K562 (cell line): ENCODE results near the gene SYNJ2. TPM values are rescaled to one million over a fixed set of nuclear protein-coding genes. Genes with fewer than 3 reads are reported as not detected.

Experiments
- ATAC-seq: fragments of 200-7000 bp; cut with Tn5 transposase; 3 replicates; pipeline ENCODE4 v1.9.1; 2020; ENCODE audit warnings: moderate library complexity
- BruUV-seq: library from RNA; stranded (reverse); fragments of 400-500 nt; replicated peaks from 2 replicates; lab custom pipeline; 2021; lab: Mats Ljungman, UMichigan
- CTCF ChIA-PET: fragments of 300-600 bp; formaldehyde crosslinking; extraction: SDS; loops from one replicate; lab custom pipeline; 2021; ENCODE audit warnings: low intra/inter-chr PET ratio; lab: Yijun Ruan, JAX
- POLR2A ChIA-PET: fragments of 300-600, 350-650 bp; sonication (Branson Sonifier 250); formaldehyde crosslinking; extraction: SDS; loops from one replicate; lab custom pipeline; 2021; ENCODE audit warnings: antibody characterized with exemption, inconsistent platforms; lab: Yijun Ruan, JAX
- DNase-seq, 4 experiments: peaks; one replicate each; pipeline versions ENCODE4 v3.0.0 to v3.0.0-alpha.2; 2011 to 2018; ENCODE audit warnings: low spot score in 3 of 4, mixed read lengths in 3 of 4; ENCODE audit errors: extremely low read depth in 1 of 4
- FAIRE-seq: peaks from 2 replicates; lab custom pipeline; 2011; peaks lifted over from hg19 to GRCh38; lab: Jason Lieb, UNC
- H2AFZ ChIP-seq: 2 replicates; pipeline ENCODE4 v1.6.0; 2011; ENCODE audit warnings: low read depth, low read length, control low read depth, inconsistent platforms
- H3K27ac ChIP-seq: fragments of 200-600 bp; 3 replicates; pipeline ENCODE4 v1.8.0; 2011; ENCODE audit warnings: low read depth, mild to moderate bottlenecking, control low read depth, inconsistent platforms, low read length, moderate library complexity, mixed read lengths; ENCODE audit errors: extremely low read depth
- H3K27me3 ChIP-seq, 2 experiments: fragments of 300-600 bp in 1 of 2; 2 replicates in 1 of 2; 3 replicates in 1 of 2; pipeline versions ENCODE4 v1.6.0 to v1.8.0; 2011; ENCODE audit warnings: inconsistent platforms in 2 of 2, low read length in 2 of 2, mild to moderate bottlenecking in 1 of 2, mixed read lengths in 1 of 2, moderate library complexity in 1 of 2; ENCODE audit not compliant: control insufficient read depth in 2 of 2, insufficient read depth in 2 of 2
- H3K36me3 ChIP-seq: fragments of 300-600 bp; 3 replicates; pipeline ENCODE4 v1.8.0; 2011; ENCODE audit warnings: mild to moderate bottlenecking, low read length, inconsistent platforms; ENCODE audit not compliant: control insufficient read depth, insufficient read depth
- H3K4me1 ChIP-seq, 2 experiments: fragments of 200-600 bp in 1 of 2; replicated peaks in 1 of 2; 2 replicates in 1 of 2; 3 replicates in 1 of 2; pipeline versions ENCODE4 v1.5.1 to v1.8.0; 2011; ENCODE audit warnings: inconsistent platforms in 2 of 2, low read length in 2 of 2, mild to moderate bottlenecking in 1 of 2, mixed read lengths in 1 of 2, moderate library complexity in 1 of 2; ENCODE audit not compliant: control insufficient read depth in 2 of 2, insufficient read depth in 2 of 2
- H3K4me2 ChIP-seq: 2 replicates; pipeline ENCODE4 v1.6.1; 2011; ENCODE audit warnings: low read length, control low read depth, inconsistent platforms, mixed read lengths; ENCODE audit not compliant: insufficient read depth
- H3K4me3 ChIP-seq: fragments of 200-600 bp; sonication (generic), shearing (Covaris generic); 2 replicates; pipeline ENCODE4 v1.5.1; 2016; ENCODE audit warnings: control low read depth, inconsistent platforms
- H3K79me2 ChIP-seq: fragments of 200-600 bp; 3 replicates; pipeline ENCODE4 v1.8.0; 2011; ENCODE audit warnings: low read length, inconsistent platforms; ENCODE audit not compliant: control insufficient read depth, insufficient read depth
- H3K9ac ChIP-seq, 2 experiments: 2 replicates each; pipeline versions ENCODE4 v1.6.0 to v1.6.1; 2011; ENCODE audit warnings: low read depth in 2 of 2, low read length in 2 of 2, control low read depth in 1 of 2, inconsistent platforms in 1 of 2, mild to moderate bottlenecking in 1 of 2, mixed read lengths in 1 of 2; ENCODE audit not compliant: insufficient read depth in 1 of 2
- H3K9me1 ChIP-seq: one replicate; pipeline ENCODE4 v1.6.0; 2011; ENCODE audit warnings: inconsistent platforms, mild to moderate bottlenecking, low read length, moderate library complexity; ENCODE audit not compliant: control insufficient read depth, insufficient read depth
- H3K9me3 ChIP-seq: replicated peaks from 2 replicates; pipeline ENCODE4 v1.5.1; 2011; ENCODE audit warnings: low read depth, low read length, inconsistent platforms; ENCODE audit not compliant: control insufficient read depth, insufficient read depth
- H4K20me1 ChIP-seq: replicated peaks from 2 replicates; pipeline ENCODE4 v1.6.1; 2011; ENCODE audit warnings: low read length, inconsistent platforms, mixed read lengths; ENCODE audit not compliant: control insufficient read depth, insufficient read depth
- DPF2 ChIP-seq: fragments of 450-650 bp; IDR thresholded peaks from 2 replicates; pipeline ENCODE4 v1.6.1; 2016
- GTF2F1 ChIP-seq: IDR thresholded peaks from 2 replicates; pipeline ENCODE4 v1.6.1; 2011; ENCODE audit warnings: low read depth, low read length, improper control_type of control experiment
- HOXB6 ChIP-seq: fragments of 250-450 bp; sonication (Bioruptor Pico); IDR thresholded peaks from 2 replicates; pipeline ENCODE4 v1.5.1; 2022; ENCODE audit warnings: mild to moderate bottlenecking, borderline replicate concordance
- LCOR ChIP-seq: sonication (generic); formaldehyde crosslinking; IDR thresholded peaks from 2 replicates; pipeline ENCODE4 v1.8.0; 2022; ENCODE audit warnings: mild to moderate bottlenecking, missing genetic modification reagents
- MAFK ChIP-seq: IDR thresholded peaks from 2 replicates; pipeline ENCODE4 v1.6.1; 2011; ENCODE audit warnings: low read length, improper control_type of control experiment
- MNT ChIP-seq, 2 experiments: fragments of 450-650 bp; conservative IDR thresholded peaks; 2 replicates each; pipeline ENCODE4 v1.6.1; 2017; ENCODE audit warnings: mild to moderate bottlenecking in 2 of 2, moderate library complexity in 2 of 2
- MTF1 ChIP-seq: fragments of 250-450 bp; sonication (Bioruptor Pico); IDR thresholded peaks from 2 replicates; pipeline ENCODE4 v1.9.0; 2021; ENCODE audit warnings: moderate library complexity, mild to moderate bottlenecking, inconsistent platforms, borderline replicate concordance
- TAF15 ChIP-seq: fragments of 200-400 bp; formaldehyde crosslinking; IDR thresholded peaks from 2 replicates; pipeline ENCODE4 v1.6.1; 2017; ENCODE audit warnings: mild to moderate bottlenecking, low read depth, low read length, moderate library complexity
- TAF7 ChIP-seq: fragments of 450-650 bp; IDR thresholded peaks from 2 replicates; pipeline ENCODE4 v1.6.1; 2016; ENCODE audit warnings: missing genetic modification characterization, missing compliant biosample characterization
- U2AF2 ChIP-seq: fragments of 200-400 bp; formaldehyde crosslinking; optimal IDR thresholded peaks from 2 replicates; pipeline ENCODE3; 2017; ENCODE audit warnings: low read depth, mild to moderate bottlenecking, low read length
- ZNF316 ChIP-seq: fragments of 450-650 bp; IDR thresholded peaks from 2 replicates; pipeline ENCODE4 v1.6.1; 2016
- ZNF354B ChIP-seq: fragments of 250-450 bp; sonication (Bioruptor Pico); IDR thresholded peaks from 2 replicates; pipeline ENCODE4 v1.4.0; 2020
- ZNF766 ChIP-seq: fragments of 200-800 bp; sonication (Bioruptor generic); conservative IDR thresholded peaks from 2 replicates; pipeline ENCODE4 v1.6.1; 2016; ENCODE audit warnings: missing genetic modification characterization, missing compliant biosample characterization
- WGBS: fragments of 100-300 bp; shearing (Covaris generic); methylation state at CpG from one replicate; pipeline ENCODE4 v1.1.6; 2016; ENCODE audit warnings: low coverage, mixed read lengths; ENCODE audit not compliant: insufficient coverage; ENCODE audit errors: missing lambda C conversion rate; 5-methylcytosine and 5-hydroxymethylcytosine counted together
- in situ Hi-C: fragments of 300-500 bp; cut with MboI; formaldehyde crosslinking; loops from 4 replicates; pipeline ENCODE4 v1.15.0; 2018; ENCODE audit warnings: inconsistent platforms, mixed read lengths
- intact Hi-C: fragments of 100-400 bp; cut with micrococcal nuclease; formaldehyde crosslinking; loops from 2 replicates; pipeline ENCODE4 v1.14.2; 2022
- polyA plus RNA-seq, 8 experiments: library from polyadenylated mRNA; depleted of rRNA in 4 of 8; stranded (reverse) in 5 of 8; unstranded in 3 of 8; fragments of >200 nt; fragmentation: Nextera tagmentation in 2 of 8; fragmentation: Illumina TruSeq in 1 of 8; extraction: Ambion mirVana in 2 of 8; extraction: Trizol in 1 of 8; gene quantifications; 2 replicates each; pipeline versions ENCODE4 v1.2.1 to v1.2.3, GENCODE V29; 2011 to 2014; ENCODE audit warnings: inconsistent platforms in 1 of 8, missing spikeins in 1 of 8
- total RNA-seq, 7 experiments: library from RNA; depleted of rRNA in 6 of 7; stranded (reverse); fragments of >200 nt in 6 of 7; fragmentation: Illumina TruSeq in 2 of 7; extraction: Trizol in 2 of 7; gene quantifications; 2 replicates each; pipeline versions ENCODE4 v1.2.1 to v1.2.3, GENCODE V29; 2011 to 2021; ENCODE audit warnings: low replicate concordance in 1 of 7
- TF ChIP-seq, protein P1 (sequence below): sonication (generic); formaldehyde crosslinking; IDR thresholded peaks from 2 replicates; pipeline ENCODE4 v1.8.0; 2022; ENCODE audit warnings: mild to moderate bottlenecking, low read depth, missing genetic modification reagents
- TF ChIP-seq, protein P2 (sequence below): fragments of 450-650 bp; IDR thresholded peaks from 2 replicates; pipeline ENCODE4 v1.6.1; 2017; ENCODE audit warnings: mild to moderate bottlenecking, moderate library complexity
- TF ChIP-seq, protein P3 (sequence below), 2 experiments: fragments of 250-450 bp in 1 of 2; fragments of 450-650 bp in 1 of 2; sonication (Bioruptor Pico) in 1 of 2; IDR thresholded peaks; 2 replicates each; pipeline versions ENCODE4 v1.6.1 to v1.8.0; 2016 to 2021; ENCODE audit warnings: mild to moderate bottlenecking in 2 of 2, moderate library complexity in 2 of 2, missing compliant biosample characterization in 1 of 2, missing genetic modification characterization in 1 of 2
- TF ChIP-seq, protein P4 (sequence below): fragments of 250-450 bp; sonication (Bioruptor Pico); IDR thresholded peaks from 2 replicates; pipeline ENCODE4 v1.9.0; 2021; ENCODE audit warnings: mild to moderate bottlenecking
- TF ChIP-seq, protein P5 (sequence below): fragments of 450-650 bp; formaldehyde crosslinking; IDR thresholded peaks from 2 replicates; pipeline ENCODE4 v1.4.0; 2020; ENCODE audit warnings: mild to moderate bottlenecking

Gene SYNJ2
- total and polyA plus RNA-seq, 9 of the 15 experiments (the other 6 are each of a cell fraction or from before 2014, with no cell fraction given) = 3.0 to 27.7 (median 17.8) TPM

GRCh38 chr6:158121335-158121734, 139.7 kb downstream of the SYNJ2 start:
- Histone ChIP-seq H3K9ac (no peak overlapping the region), H4K20me1 (no peaks in the 10 kb centered on the region), H3K36me3 (no peaks in the 10 kb centered on the region), H3K4me1 (peaks cover 0 to 5% of the 10 kb centered on the region in 2 experiments; a peak in 3 of 5 replicates), H3K4me3 (no peak overlapping the region), H3K9me1 (no peaks in the 10 kb centered on the region), H3K9me3 (no peaks in the 10 kb centered on the region), H2AFZ (peak overlapping the region; percentile 83), H3K79me2 (no peaks in the 10 kb centered on the region), H3K27ac (peak overlapping the region; percentile 45; the same call in 1 of the 3 replicates), H3K4me2 (no peak overlapping the region), H3K27me3 (no peaks in the 10 kb centered on the region)
- ChIA-PET POLR2A (interaction anchor here (0.6 to 1.1 kb wide), 3 partner anchors 30 to 59 kb away, joined by 3 read pairs; no protein-coding TSS in a partner anchor), CTCF (no interaction called here)
- 3% methylated on average over 3 of the region's 3 CpGs for WGBS
- FAIRE-seq = peak; percentile 82
- no TSS peak for BruUV-seq
- in situ Hi-C loops (no loop called here), intact Hi-C loops (no loop called here)
- peak; percentile 81 for ATAC-seq
- peak; percentile 30 to 66 (median 53) for DNase-seq
- TF ChIP-seq, protein P1, sequence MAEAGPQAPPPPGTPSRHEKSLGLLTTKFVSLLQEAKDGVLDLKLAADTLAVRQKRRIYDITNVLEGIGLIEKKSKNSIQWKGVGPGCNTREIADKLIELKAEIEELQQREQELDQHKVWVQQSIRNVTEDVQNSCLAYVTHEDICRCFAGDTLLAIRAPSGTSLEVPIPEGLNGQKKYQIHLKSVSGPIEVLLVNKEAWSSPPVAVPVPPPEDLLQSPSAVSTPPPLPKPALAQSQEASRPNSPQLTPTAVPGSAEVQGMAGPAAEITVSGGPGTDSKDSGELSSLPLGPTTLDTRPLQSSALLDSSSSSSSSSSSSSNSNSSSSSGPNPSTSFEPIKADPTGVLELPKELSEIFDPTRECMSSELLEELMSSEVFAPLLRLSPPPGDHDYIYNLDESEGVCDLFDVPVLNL = no peak
- TF ChIP-seq ZNF766 (CRISPR knock-in tag) (no peak), MAFK (peak; percentile 76), MTF1 (CRISPR knock-in tag) (no peak), GTF2F1 (no peak), ZNF316 (peak; percentile 82), DPF2 (peak; percentile 30; the same call in 1 of the 2 replicates), MNT (conservative IDR thresholded peaks at IDR 0.05) (peak in 1 of 2 experiments; percentile 40; a peak in 1 of 4 replicates), ZNF354B (CRISPR knock-in tag) (no peak), HOXB6 (CRISPR knock-in tag) (no peak), U2AF2 (no peak), LCOR (CRISPR knock-in tag) (no peak), TAF15 (no peak), TAF7 (tag) (no peak)
- TF ChIP-seq, protein P2, sequence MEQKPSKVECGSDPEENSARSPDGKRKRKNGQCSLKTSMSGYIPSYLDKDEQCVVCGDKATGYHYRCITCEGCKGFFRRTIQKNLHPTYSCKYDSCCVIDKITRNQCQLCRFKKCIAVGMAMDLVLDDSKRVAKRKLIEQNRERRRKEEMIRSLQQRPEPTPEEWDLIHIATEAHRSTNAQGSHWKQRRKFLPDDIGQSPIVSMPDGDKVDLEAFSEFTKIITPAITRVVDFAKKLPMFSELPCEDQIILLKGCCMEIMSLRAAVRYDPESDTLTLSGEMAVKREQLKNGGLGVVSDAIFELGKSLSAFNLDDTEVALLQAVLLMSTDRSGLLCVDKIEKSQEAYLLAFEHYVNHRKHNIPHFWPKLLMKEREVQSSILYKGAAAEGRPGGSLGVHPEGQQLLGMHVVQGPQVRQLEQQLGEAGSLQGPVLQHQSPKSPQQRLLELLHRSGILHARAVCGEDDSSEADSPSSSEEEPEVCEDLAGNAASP = no peak
- TF ChIP-seq, protein P3, sequence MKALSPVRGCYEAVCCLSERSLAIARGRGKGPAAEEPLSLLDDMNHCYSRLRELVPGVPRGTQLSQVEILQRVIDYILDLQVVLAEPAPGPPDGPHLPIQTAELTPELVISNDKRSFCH (CRISPR knock-in tag; IDR thresholded peaks at IDR 0.05) = no peak
- TF ChIP-seq, protein P3 (tag; IDR thresholded peaks at IDR 0.05) = no peak
- TF ChIP-seq, protein P4, sequence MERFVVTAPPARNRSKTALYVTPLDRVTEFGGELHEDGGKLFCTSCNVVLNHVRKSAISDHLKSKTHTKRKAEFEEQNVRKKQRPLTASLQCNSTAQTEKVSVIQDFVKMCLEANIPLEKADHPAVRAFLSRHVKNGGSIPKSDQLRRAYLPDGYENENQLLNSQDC (CRISPR knock-in tag) = no peak
- TF ChIP-seq, protein P5, sequence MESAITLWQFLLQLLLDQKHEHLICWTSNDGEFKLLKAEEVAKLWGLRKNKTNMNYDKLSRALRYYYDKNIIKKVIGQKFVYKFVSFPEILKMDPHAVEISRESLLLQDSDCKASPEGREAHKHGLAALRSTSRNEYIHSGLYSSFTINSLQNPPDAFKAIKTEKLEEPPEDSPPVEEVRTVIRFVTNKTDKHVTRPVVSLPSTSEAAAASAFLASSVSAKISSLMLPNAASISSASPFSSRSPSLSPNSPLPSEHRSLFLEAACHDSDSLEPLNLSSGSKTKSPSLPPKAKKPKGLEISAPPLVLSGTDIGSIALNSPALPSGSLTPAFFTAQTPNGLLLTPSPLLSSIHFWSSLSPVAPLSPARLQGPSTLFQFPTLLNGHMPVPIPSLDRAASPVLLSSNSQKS (CRISPR knock-in tag) = no peak
